Activated CD8-positive, alpha-beta memory T cell treated with anti-CD3 and anti-CD28 coated beads for 24 hours (primary cell): ENCODE results near the gene PDE5A.
A peak's percentile ranks its signal among the peaks of the same experiment; 100 is the strongest.
"Not testable (repeated sequence)": the region's sequence is repeated elsewhere in the genome, so short reads cannot be mapped to it uniquely, and the experiment has no call there.

ENCODE experiments used
- DNase-seq: peaks from one replicate; pipeline ENCODE4 v3.0.0-alpha.2; 2020

Gene PDE5A

GRCh38 chr4:119628281-119629141, at the start of gene PDE5A:
PDE5A (minus strand) TSS chr4:119628804; CDS start chr4:119628671, 133 bp downstream.
- DNase-seq, result peak; percentile 88

GRCh38 chr4:119676101-119676500, 47.5 kb upstream of the PDE5A start:
- DNase-seq, result no peak

GRCh38 chr4:119675391-119675790, 46.8 kb upstream of the PDE5A start:
- DNase-seq, result no peak

- DNase-seq, result no peak
Measured at GRCh38 chr4:119672938-119673337, 44.3 kb upstream of the PDE5A start.

GRCh38 chr4:119672086-119672485, 43.5 kb upstream of the PDE5A start:
- no peak for DNase-seq

GRCh38 chr4:119671205-119671604, 42.6 kb upstream of the PDE5A start:
- no peak for DNase-seq

- no peak for DNase-seq
Measured at GRCh38 chr4:119667802-119668201, 39.2 kb upstream of the PDE5A start.

GRCh38 chr4:119666653-119667091, 38.1 kb upstream of the PDE5A start:
- no peak for DNase-seq

- no peak for DNase-seq
Measured at GRCh38 chr4:119665752-119666151, 37.1 kb upstream of the PDE5A start.

- no peak for DNase-seq
Measured at GRCh38 chr4:119664168-119664907, 35.7 kb upstream of the PDE5A start.

GRCh38 chr4:119663160-119663788, 34.7 kb upstream of the PDE5A start:
- no peak for DNase-seq

- not testable (repeated sequence) for DNase-seq
Measured at GRCh38 chr4:119662612-119663011, 34.0 kb upstream of the PDE5A start.

- DNase-seq, result no peak
Measured at GRCh38 chr4:119661231-119661630, 32.6 kb upstream of the PDE5A start.

- DNase-seq, result no peak
Measured at GRCh38 chr4:119659576-119659975, 31.0 kb upstream of the PDE5A start.

GRCh38 chr4:119657111-119657611, 28.6 kb upstream of the PDE5A start:
- no peak for DNase-seq

GRCh38 chr4:119656342-119656741, 27.7 kb upstream of the PDE5A start:
- DNase-seq, result no peak

GRCh38 chr4:119655111-119655837, 26.7 kb upstream of the PDE5A start:
- DNase-seq, result no peak

GRCh38 chr4:119653990-119654389, 25.4 kb upstream of the PDE5A start:
- DNase-seq, result no peak

- no peak for DNase-seq
Measured at GRCh38 chr4:119652998-119653397, 24.4 kb upstream of the PDE5A start.

GRCh38 chr4:119648398-119648797, 19.8 kb upstream of the PDE5A start:
- DNase-seq, result no peak

GRCh38 chr4:119647558-119647957, 19.0 kb upstream of the PDE5A start:
- DNase-seq, result no peak

GRCh38 chr4:119646347-119647071, 17.9 kb upstream of the PDE5A start:
- DNase-seq, result no peak
